Vagina (tissue), 2 donors: ENCODE results near the gene S100A12. TPM values are rescaled to one million over a fixed set of nuclear protein-coding genes. Genes with fewer than 3 reads are reported as not detected.

Experiments
- DNase-seq, 2 donors: peaks; one replicate each; pipeline ENCODE4 v3.0.0-alpha.2; 2017; ENCODE audit errors: extremely low spot score in 2 of 2
- H3K27ac ChIP-seq: fragments of 200-600 bp; sonication (generic); one replicate; pipeline ENCODE4 v1.5.1; 2019
- H3K27me3 ChIP-seq: fragments of 200-600 bp; sonication (generic); one replicate; pipeline ENCODE4 v1.5.1; 2019
- H3K36me3 ChIP-seq, 2 donors: fragments of 200-600 bp; sonication (generic); one replicate each; pipeline ENCODE4 v1.5.1; 2017 to 2019
- H3K4me1 ChIP-seq: fragments of 200-600 bp; sonication (generic); one replicate; pipeline ENCODE4 v1.5.1; 2019
- H3K4me3 ChIP-seq, 2 donors: fragments of 200-600 bp; sonication (generic); 1 replicate in 1 of 2; 2 replicates in 1 of 2; pipeline ENCODE4 v1.5.1; 2016 to 2019
- H3K9me3 ChIP-seq: fragments of 200-600 bp; sonication (generic); one replicate; pipeline ENCODE4 v1.5.1; 2019
- POLR2A ChIP-seq, 2 donors: fragments of 450-650 bp; IDR thresholded peaks; one replicate each; pipeline ENCODE4 v1.6.1; 2017; ENCODE audit warnings: antibody characterized with exemption in 2 of 2, mild to moderate bottlenecking in 2 of 2, moderate library complexity in 2 of 2
- POLR2AphosphoS5 ChIP-seq, 2 donors: sonication (generic); formaldehyde crosslinking; IDR thresholded peaks; one replicate each; pipeline ENCODE4 v1.9.0; 2017; ENCODE audit warnings: antibody characterized with exemption in 2 of 2, mild to moderate bottlenecking in 2 of 2, low read depth in 1 of 2; ENCODE audit not compliant: insufficient read depth in 1 of 2
- intact Hi-C: fragments of 100-400 bp; cut with DNase I; formaldehyde crosslinking; loops from one replicate; pipeline ENCODE4 v1.15.1; 2023
- total RNA-seq: library from RNA; depleted of rRNA; stranded (reverse); fragments of >200 nt; gene quantifications from one replicate; pipeline ENCODE4 v1.2.3, GENCODE V29; 2016
- TF ChIP-seq, protein P1 (sequence below), 3 experiments: fragments of 450-650 bp in 2 of 3; fragments of 200-600 bp in 1 of 3; sonication (generic) in 1 of 3; IDR thresholded peaks; one replicate each; pipeline ENCODE4 v1.5.1; 2017 to 2019; ENCODE audit warnings: antibody characterized with exemption in 3 of 3, mild to moderate bottlenecking in 2 of 3, moderate library complexity in 2 of 3

The S100A12 gene
- total RNA-seq, 1 donor from 2014 or later = 4.2 TPM

DNA sequence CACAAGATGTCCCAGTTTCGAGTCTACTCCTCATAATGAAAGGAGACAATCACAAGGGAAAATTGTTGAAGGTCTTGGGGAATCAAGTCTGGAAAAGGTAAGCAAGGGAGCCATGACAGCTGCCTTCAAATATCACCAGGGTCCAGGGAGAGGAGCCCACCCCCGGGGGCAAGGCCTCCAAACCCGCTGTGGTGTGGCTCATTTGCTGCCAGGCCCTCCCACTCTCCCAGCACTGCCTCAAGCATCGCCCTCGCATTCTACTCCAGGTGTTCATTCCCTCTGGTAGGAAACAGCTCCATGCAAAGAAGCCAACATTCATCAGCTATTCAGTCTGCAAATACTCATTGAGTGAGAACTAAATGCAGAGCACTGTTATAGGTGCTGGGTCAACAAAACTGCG is 9.2 kb downstream of the S100A12 start:
- DNase-seq = no peak
- Histone ChIP-seq H3K4me1 (peaks cover 5% of the 10 kb centered on the region), H3K36me3 (no peaks in the 10 kb centered on the region), H3K27me3 (no peaks in the 10 kb centered on the region), H3K4me3 (no peak overlapping the region), H3K27ac (no peak overlapping the region), H3K9me3 (no peaks in the 10 kb centered on the region)
- intact Hi-C loops = no loop called here
- no peak for TF ChIP-seq POLR2AphosphoS5 (IDR thresholded peaks at IDR 0.05; ENCODE audit: insufficient read depth in 1 of 2, low read depth in 1 of 2)
- no peak for TF ChIP-seq POLR2A (IDR thresholded peaks at IDR 0.05)
- TF ChIP-seq, protein P1, sequence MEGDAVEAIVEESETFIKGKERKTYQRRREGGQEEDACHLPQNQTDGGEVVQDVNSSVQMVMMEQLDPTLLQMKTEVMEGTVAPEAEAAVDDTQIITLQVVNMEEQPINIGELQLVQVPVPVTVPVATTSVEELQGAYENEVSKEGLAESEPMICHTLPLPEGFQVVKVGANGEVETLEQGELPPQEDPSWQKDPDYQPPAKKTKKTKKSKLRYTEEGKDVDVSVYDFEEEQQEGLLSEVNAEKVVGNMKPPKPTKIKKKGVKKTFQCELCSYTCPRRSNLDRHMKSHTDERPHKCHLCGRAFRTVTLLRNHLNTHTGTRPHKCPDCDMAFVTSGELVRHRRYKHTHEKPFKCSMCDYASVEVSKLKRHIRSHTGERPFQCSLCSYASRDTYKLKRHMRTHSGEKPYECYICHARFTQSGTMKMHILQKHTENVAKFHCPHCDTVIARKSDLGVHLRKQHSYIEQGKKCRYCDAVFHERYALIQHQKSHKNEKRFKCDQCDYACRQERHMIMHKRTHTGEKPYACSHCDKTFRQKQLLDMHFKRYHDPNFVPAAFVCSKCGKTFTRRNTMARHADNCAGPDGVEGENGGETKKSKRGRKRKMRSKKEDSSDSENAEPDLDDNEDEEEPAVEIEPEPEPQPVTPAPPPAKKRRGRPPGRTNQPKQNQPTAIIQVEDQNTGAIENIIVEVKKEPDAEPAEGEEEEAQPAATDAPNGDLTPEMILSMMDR (IDR thresholded peaks at IDR 0.05) = no peak

DNA sequence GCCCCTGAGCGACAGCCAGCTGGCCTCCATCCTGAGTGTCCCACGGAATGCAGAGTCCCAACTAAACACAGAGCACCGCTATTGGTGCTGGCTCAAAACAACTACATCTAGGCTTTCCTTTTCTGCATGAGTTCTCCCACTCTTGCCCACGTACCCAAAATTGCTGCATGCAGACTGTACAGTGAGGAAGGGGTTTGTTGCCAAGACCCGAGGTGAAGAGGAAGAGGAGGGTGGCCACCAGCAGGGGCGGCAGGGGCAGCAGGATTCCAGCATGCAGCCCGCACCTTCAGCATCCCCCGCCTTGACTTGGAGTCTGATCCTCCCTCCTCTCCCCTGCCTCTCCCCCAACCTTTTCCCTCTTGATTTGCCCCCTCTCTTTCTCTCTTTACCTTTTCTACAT is 9.7 kb downstream of the S100A12 start:
- Histone ChIP-seq H3K9me3 (no peaks in the 10 kb centered on the region), H3K4me3 (no peak overlapping the region), H3K27ac (no peak overlapping the region), H3K27me3 (no peaks in the 10 kb centered on the region), H3K36me3 (no peaks in the 10 kb centered on the region), H3K4me1 (peaks cover 5% of the 10 kb centered on the region)
- DNase-seq = peak in 1 of 2 donors; percentile 81
- TF ChIP-seq POLR2AphosphoS5 (IDR thresholded peaks at IDR 0.05; ENCODE audit: insufficient read depth in 1 of 2, low read depth in 1 of 2) = no peak
- TF ChIP-seq, protein P1 (IDR thresholded peaks at IDR 0.05) = no peak
- TF ChIP-seq POLR2A (IDR thresholded peaks at IDR 0.05) = no peak
- intact Hi-C loops = no loop called here

DNA sequence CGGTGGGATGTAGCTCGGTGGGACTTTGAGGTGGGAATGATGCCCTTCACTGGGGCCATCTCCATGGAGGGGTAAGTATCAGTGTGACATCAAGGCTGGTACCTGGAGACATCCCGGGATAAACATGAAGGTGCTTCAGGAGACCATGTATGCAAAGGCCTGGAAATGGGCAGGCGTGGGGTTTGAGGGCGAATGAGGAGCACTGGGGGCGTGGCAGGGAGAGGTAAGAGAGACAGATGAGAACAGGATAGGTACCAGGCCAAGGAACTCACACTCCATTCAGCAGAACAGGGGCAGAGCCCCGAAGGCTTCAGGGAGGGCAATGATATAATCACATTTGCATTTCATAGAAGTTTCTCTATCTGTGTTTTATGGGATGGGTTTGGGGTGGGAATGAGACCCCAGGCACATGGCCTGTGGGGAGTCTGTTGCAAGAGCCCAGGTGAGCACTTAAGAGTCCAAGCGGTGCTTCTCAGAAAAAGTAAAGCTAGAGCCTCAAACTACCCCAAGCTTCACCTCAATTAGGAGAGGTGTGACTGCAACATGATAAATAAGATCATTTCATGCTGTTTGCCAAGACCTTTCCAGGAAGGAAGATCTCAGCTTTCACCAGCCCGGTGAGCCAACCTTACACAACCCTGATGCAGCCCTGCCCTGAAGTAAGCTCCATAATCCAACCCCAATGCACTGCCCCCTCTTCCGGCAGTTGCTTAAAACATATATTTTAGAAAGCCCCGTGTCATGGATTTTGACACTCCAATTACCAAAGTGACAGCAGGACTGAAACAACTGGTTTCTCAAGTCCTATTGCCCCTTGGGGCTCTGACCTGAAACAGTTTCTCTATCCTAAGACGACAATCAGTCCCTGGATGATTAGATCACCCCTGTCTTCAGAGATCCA is 10.4 kb downstream of the S100A12 start:
- Histone ChIP-seq H3K4me3 (no peak overlapping the region), H3K9me3 (no peaks in the 10 kb centered on the region), H3K27me3 (no peaks in the 10 kb centered on the region), H3K27ac (no peak overlapping the region), H3K36me3 (no peaks in the 10 kb centered on the region), H3K4me1 (peaks cover 5% of the 10 kb centered on the region)
- DNase-seq = peak in 1 of 2 donors; percentile 94
- TF ChIP-seq POLR2A (IDR thresholded peaks at IDR 0.05) (no peak), POLR2AphosphoS5 (IDR thresholded peaks at IDR 0.05; ENCODE audit: insufficient read depth in 1 of 2, low read depth in 1 of 2) (no peak)
- TF ChIP-seq, protein P1 (IDR thresholded peaks at IDR 0.05) = no peak
- intact Hi-C loops = no loop called here

DNA sequence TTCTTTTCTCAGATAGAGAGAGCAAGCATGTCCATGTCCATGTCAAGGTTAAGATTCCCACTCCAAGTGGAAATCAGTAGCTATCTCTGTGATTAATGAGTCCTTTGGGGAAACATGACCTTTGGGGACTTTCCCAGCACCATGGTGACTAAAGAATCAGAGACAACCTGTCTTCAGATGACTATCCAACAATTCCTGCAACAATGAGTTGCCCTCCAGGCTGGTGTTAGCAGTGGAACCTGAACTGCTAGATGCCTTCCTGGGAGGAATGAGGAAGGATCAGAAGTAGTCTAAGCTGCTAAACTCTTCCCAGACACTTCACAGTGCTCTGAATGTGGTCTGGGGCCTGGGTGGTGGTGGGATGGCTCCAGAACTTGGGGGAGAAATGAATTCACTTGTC is 11.3 kb downstream of the S100A12 start:
- H3K27ac ChIP-seq = no peak overlapping the region
- intact Hi-C loops = no loop called here

DNA sequence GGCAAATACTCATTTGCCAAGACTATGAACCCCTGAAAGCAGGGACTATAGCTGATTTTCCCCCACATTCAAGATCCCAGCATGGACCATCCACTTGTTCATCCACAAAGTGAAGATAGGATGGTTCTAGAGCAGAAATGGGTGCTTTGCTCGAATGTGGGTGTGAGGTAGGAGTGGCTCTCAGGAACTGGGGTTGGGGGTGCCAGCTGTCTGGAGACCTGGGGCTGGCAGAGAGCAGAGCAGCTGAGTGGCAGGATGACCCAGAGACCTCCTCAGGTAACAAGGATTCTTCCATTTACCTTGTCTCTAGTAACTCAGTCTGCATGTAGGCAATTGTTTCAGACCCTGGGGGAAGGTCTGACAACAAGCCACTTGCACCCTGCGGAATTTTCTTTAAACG is 11.8 kb downstream of the S100A12 start:
- Histone ChIP-seq H3K4me1 (peaks cover 5% of the 10 kb centered on the region), H3K36me3 (no peaks in the 10 kb centered on the region), H3K4me3 (no peak overlapping the region), H3K9me3 (no peaks in the 10 kb centered on the region), H3K27me3 (no peaks in the 10 kb centered on the region), H3K27ac (no peak overlapping the region)
- TF ChIP-seq POLR2A (IDR thresholded peaks at IDR 0.05) (no peak), POLR2AphosphoS5 (IDR thresholded peaks at IDR 0.05; ENCODE audit: insufficient read depth in 1 of 2, low read depth in 1 of 2) (no peak)
- TF ChIP-seq, protein P1 (IDR thresholded peaks at IDR 0.05) = no peak
- DNase-seq = peak in 1 of 2 donors; percentile 55
- intact Hi-C loops = no loop called here

More for the DNA sequence above, 11.3 kb downstream of the S100A12 start:
- H3K9me3 ChIP-seq = no peaks in the 10 kb centered on the region
- H3K27me3 ChIP-seq = no peaks in the 10 kb centered on the region
- TF ChIP-seq POLR2AphosphoS5 (IDR thresholded peaks at IDR 0.05; ENCODE audit: insufficient read depth in 1 of 2, low read depth in 1 of 2) (peak in 1 of 2 donors; percentile 46), POLR2A (IDR thresholded peaks at IDR 0.05) (no peak)
- no peaks in the 10 kb centered on the region for H3K36me3 ChIP-seq
- H3K4me3 ChIP-seq = no peak overlapping the region
- DNase-seq = peak in 1 of 2 donors; percentile 93
- peaks cover 5% of the 10 kb centered on the region for H3K4me1 ChIP-seq
